Sigmoid colon (tissue), 4 donors: ENCODE results near the gene ZNF547.
"Not testable (repeated sequence)": the region's sequence is repeated elsewhere in the genome, so short reads cannot be mapped to it uniquely, and the experiment has no call there.

Experiments
- POLR2A ChIP-seq, 2 donors: fragments of 450-650 bp; IDR thresholded peaks; one replicate each; pipeline ENCODE4 v1.6.1; 2016; ENCODE audit warnings: antibody characterized with exemption in 2 of 2, mild to moderate bottlenecking in 2 of 2, moderate library complexity in 2 of 2
- POLR2AphosphoS5 ChIP-seq, 4 donors: sonication (generic); formaldehyde crosslinking; IDR thresholded peaks; one replicate each; pipeline ENCODE4 v1.6.1; 2017; ENCODE audit warnings: antibody characterized with exemption in 4 of 4
- TF ChIP-seq, protein P1 (sequence below), 4 experiments: fragments of 450-650 bp in 3 of 4; fragments of 200-600 bp in 1 of 4; IDR thresholded peaks; one replicate each; pipeline ENCODE4 v1.5.1; 2016 to 2019; ENCODE audit warnings: antibody characterized with exemption in 4 of 4, mild to moderate bottlenecking in 3 of 4, moderate library complexity in 2 of 4

DNA sequence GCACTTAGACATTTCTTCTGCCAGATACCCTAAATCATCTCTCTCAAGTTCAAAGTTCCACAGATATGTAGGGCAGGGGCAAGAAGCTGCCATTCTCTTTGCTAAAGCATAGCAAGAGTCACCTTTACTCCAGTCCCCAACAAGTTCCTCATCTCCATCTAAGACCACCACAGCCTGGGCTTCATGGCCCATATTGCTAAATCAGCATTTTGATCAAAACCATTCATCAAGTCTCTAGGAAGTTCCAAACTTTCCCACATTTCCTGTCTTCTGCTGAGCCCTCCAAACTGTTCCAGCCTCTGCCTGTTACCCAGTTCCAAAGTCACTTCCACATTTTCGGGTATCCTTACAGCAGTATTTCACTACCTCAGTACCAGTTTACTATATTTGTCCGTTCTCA lies 11.3 kb downstream of the ZNF547 start:
- not testable (repeated sequence) for TF ChIP-seq POLR2A, POLR2AphosphoS5 (IDR thresholded peaks at IDR 0.05)
- TF ChIP-seq, protein P1, sequence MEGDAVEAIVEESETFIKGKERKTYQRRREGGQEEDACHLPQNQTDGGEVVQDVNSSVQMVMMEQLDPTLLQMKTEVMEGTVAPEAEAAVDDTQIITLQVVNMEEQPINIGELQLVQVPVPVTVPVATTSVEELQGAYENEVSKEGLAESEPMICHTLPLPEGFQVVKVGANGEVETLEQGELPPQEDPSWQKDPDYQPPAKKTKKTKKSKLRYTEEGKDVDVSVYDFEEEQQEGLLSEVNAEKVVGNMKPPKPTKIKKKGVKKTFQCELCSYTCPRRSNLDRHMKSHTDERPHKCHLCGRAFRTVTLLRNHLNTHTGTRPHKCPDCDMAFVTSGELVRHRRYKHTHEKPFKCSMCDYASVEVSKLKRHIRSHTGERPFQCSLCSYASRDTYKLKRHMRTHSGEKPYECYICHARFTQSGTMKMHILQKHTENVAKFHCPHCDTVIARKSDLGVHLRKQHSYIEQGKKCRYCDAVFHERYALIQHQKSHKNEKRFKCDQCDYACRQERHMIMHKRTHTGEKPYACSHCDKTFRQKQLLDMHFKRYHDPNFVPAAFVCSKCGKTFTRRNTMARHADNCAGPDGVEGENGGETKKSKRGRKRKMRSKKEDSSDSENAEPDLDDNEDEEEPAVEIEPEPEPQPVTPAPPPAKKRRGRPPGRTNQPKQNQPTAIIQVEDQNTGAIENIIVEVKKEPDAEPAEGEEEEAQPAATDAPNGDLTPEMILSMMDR (IDR thresholded peaks at IDR 0.05) = not testable (repeated sequence)
